Measurements from ENCODE around the gene LTF.
"Not testable (repeated sequence)": the region's sequence is repeated elsewhere in the genome, so short reads cannot be mapped to it uniquely, and the experiment has no call there.

LTF gene

GRCh38 chr3:46440531-46441294 lies 24.0 kb downstream of the LTF start:
- no peak for DNase-seq (ENCODE audit: low read depth)

GRCh38 chr3:46438831-46439230 lies 25.9 kb downstream of the LTF start:
- DNase-seq (ENCODE audit: low read depth) = no peak

DNA sequence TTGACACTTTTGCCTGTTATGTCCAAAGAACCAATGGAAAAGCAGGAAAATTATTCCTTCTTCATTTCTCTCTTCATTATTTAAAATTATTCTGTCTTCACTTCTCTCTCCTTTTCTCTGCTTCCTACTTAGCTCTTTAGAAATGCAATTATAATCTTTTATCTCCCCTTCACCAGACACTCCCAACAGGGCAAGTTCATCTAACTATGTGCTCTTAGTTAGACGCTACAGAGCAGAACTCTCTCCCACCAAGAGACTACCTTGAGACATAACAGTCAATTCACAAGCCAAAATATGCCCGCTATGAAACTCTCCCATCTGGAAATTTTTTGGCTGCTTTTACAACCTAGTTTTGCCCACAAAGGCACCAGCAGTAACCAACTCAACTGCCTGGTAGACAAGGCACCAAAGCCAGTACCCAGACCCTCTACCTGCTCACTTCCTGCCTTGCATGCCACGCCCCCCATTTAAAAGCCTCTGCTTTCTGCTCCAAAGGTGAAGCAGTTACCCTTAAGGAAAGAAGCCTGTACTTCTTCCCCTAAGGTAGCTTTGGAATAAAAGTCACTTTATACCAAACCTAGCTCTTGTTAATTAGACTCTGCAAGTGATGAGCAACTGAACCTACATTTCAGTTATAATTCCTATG lies 29.5 kb downstream of the LTF start:
- no peak for DNase-seq (ENCODE audit: low read depth)

DNA sequence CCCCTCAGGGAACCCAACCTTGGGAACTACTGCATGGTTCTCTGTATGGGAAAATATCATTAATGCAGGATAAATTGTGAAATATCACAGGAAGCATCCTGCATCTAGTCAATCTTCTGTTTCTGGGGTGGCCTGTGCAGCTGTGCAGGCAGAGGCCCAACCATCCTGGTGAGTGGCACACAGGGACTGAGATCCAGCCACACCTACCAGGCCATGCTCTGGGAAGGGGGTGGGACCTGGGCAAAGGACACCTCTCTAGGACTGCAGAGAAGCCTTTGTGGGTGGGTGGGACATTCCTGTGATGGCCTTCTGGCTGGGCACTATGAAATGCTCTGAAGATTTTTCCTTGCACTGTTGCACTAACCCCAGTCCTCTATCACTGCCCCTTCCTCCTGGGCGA lies 30.9 kb downstream of the LTF start:
- DNase-seq (ENCODE audit: low read depth) = no peak

DNA sequence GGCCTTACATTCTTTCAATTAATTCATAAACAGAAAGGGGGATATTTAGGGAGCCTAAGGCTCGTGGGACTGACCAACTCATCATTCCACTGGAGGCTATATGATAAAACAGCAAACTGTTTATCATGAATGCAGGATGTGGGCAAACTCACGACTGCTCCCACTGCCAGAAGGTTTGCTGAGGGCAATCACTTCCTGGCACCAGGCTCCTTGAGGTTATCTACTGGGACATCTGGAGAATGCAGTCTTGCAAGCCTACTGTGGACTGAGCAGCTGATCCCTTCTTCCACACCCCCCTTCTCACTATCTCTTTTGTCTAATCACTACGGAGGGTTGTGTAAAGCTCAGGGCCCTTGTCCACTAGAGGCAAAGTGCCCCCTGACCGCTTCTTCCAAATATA lies 31.6 kb downstream of the LTF start:
- DNase-seq (ENCODE audit: low read depth) = not testable (repeated sequence)

- not testable (repeated sequence) for DNase-seq (ENCODE audit: low read depth)
These were observed 32.8 kb downstream of the LTF start for GRCh38 chr3:46431905-46432304.

GRCh38 chr3:46430879-46431278 lies 33.8 kb downstream of the LTF start:
- DNase-seq (ENCODE audit: low read depth) = not testable (repeated sequence)

GRCh38 chr3:46429671-46430070 lies 35.0 kb downstream of the LTF start:
- no peak for DNase-seq (ENCODE audit: low read depth)

DNA sequence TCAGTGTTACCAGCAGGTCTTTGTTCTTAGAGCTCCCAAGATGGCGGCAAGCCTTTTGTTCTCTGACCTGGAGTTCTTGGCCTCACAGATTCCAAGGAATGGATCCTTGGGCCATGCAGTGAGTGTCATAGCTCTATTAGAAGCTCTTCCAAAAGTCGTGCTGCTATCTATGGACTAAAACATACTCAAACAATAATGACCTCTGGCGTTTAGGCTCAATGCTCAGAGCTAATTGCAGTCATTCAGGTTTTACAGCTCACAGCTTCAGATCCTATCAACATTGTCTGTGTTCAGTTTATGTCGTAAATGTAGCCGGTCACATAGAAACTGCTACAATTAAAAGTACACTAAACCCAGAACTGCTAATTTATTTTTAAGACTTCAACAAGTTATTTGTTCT lies 35.5 kb downstream of the LTF start:
- no peak for DNase-seq (ENCODE audit: low read depth)

DNA sequence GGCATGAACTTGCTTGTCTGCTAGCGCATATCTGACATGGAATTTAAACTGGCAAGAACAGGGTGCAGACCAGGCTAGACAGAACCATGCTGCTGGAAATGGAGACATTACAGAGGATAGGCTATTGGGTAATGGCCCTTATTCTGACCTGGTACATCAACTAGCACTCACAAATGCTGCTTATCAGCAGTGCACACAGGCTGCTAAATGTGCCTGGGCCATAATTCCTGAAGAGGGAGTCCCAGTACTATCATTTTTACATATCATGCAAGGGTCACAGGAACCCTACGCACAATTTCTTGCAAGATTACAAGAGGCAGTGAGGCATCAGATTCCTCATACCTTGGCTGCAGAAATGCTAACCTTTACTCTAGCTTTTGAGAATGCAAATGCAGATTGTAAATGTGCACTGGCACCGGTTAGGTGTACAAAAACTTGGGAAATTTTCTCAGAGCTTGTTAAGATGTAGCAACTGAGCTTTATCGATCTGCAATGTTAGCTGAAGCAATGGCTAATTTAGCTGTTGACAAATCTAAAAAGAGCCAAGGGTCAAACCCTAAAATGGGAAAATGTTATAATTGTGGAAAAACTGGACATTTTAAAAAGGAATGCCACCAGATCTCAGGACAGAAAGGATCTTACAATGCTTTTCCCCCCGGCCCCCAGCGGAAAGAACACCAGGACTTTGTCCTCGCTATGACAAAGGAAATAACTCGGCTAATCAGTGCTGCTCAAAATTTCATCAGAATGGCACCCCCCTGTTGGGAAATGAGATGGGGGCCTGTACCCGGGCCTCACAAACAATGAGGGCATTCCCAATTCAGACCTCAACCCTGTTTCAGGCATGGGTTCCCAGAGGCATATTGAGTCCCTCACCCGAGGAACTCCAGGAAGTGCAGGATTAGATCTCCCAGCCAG lies 36.5 kb downstream of the LTF start:
- DNase-seq (ENCODE audit: low read depth) = no peak

GRCh38 chr3:46427404-46427803 lies 37.3 kb downstream of the LTF start:
- not testable (repeated sequence) for DNase-seq (ENCODE audit: low read depth)

- DNase-seq (ENCODE audit: low read depth) = not testable (repeated sequence)
These were observed 38.2 kb downstream of the LTF start for GRCh38 chr3:46426476-46426875.

GRCh38 chr3:46423588-46423987 lies 41.1 kb downstream of the LTF start:
- no peak for DNase-seq (ENCODE audit: low read depth)

DNA sequence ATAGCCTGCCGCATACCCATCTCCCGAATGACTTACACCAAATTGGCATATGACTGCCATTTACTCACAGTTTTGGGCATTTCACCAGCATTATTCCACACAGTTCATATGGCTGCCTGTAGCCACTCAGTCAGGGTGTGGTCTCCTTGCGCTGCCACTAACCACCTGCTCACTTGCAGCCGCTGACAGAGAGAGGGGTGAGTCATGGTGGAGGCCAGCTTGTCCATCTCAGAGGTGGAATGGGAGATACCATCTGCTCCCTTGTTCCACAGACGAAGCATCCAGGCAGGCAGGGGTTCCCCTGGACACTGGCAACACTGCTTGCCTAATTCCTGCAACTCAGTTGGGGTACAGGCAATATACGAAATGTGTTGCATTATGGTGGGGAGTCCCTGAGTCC lies 42.1 kb downstream of the LTF start:
- no peak for DNase-seq (ENCODE audit: low read depth)

GRCh38 chr3:46420931-46421330 lies 43.8 kb downstream of the LTF start:
- no peak for DNase-seq (ENCODE audit: low read depth)

GRCh38 chr3:46419816-46420215 lies 44.9 kb downstream of the LTF start:
- no peak for DNase-seq (ENCODE audit: low read depth)

- DNase-seq (ENCODE audit: low read depth) = no peak
These were observed 46.7 kb downstream of the LTF start for GRCh38 chr3:46417841-46418611.

GRCh38 chr3:46416811-46417510 lies 47.7 kb downstream of the LTF start:
- DNase-seq (ENCODE audit: low read depth) = no peak

DNA sequence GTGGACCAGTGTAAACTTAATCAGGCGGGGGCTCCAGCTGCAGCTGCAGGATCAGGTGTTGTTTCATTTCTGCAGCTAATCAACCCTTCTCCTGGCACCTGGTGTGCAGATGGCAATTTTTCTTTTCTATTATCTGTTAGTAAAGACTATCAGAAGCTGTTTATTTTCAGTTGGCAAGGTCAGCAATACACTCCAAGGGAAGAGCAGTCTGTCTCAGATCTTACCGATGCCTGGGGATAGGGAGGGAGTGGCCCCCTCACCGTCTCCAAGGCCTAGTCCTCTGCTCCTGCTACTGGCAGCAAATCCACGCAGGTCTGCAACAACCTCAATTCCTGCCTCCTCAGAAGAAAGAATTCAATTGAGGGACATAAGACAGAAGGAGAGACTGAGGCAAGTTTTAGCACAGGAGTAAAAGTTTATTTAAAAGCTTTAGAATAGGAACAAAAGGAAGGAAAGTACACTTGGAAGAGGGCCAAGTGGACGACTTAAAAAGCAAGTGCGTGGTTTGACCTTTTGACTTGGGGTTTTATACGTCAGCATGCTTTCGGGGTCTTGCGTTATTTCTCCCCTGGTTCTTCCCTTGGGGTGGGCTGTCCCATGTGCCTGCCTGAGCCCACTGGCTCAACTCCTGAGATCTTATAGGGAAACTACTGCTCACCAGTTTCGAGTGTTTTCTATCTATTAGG lies 48.4 kb downstream of the LTF start:
- DNase-seq (ENCODE audit: low read depth) = no peak

GRCh38 chr3:46414739-46415138 lies 50.0 kb downstream of the LTF start:
- no peak for DNase-seq (ENCODE audit: low read depth)

- DNase-seq (ENCODE audit: low read depth) = no peak
These were observed 50.8 kb downstream of the LTF start for GRCh38 chr3:46413951-46414350.

All from fibroblast of gingiva (primary cell).